Endothelial cell of hepatic sinusoid (primary cell): ENCODE data around the gene LRP3.
"Not testable (repeated sequence)": the region's sequence is repeated elsewhere in the genome, so short reads cannot be mapped to it uniquely, and the experiment has no call there.

Source experiments
- in situ Hi-C: cut with HindIII; loops from 2 replicates; pipeline ENCODE4 v1.10.0; 2017; ENCODE audit warnings: low sequenced_read_pairs

The LRP3 gene

DNA sequence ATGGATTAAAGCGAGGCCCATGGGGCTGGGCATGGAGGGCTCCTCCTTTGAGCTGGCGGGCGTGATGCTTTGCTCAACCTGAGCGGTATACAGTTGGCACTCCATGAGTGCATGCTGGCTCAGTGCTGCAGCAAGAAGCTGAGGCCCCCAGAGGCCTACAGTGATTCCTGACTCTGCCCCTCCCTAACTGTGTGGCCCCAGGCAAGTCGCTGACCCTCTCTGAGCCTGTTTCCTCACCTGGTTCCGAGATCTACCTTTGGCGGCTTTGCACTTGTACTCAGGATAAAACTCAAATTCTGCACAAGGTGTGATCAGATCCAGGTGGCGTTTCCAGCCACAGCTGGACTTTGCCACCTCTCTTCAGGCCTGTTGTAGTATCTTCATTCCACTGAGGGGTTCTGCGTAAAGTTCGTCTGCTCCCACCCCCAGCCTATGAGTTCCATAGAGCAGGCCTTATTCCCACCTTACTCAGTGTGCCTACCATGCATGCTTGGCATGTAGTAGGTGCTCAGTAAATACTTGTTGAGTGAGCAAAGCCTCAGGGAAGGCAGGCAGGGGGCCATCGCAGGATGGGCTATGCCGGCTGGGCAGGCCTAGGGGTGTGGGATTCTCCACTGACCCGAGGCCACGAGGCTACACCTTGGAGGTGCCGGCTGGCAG is 7.9 kb downstream of the LRP3 start:
- in situ Hi-C loops, result no loop called here

- in situ Hi-C loops, result no loop called here
Observed at GRCh38 chr19:33202546-33203507, 8.7 kb downstream of the LRP3 start.

DNA sequence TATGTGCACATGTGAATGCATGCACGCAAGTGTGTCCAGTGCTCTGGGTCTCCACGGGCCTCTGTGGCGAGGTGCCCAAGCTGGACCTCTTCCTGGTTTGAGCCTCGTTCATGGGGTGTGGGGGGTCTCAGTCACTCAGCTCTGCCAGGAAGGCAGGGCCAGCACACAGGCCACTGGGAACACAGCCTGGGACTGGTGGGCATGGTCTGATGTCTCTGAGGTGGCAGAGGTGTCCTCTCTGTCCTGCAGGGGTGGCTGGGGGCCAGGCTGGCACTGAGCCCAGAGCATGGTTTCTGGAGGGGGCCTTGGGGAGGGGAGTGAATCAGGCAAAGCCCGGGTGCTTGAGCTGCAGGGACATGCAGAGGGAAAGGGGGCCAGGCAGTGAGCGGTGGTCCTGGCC is 9.4 kb downstream of the LRP3 start:
- in situ Hi-C loops, result no loop called here

DNA sequence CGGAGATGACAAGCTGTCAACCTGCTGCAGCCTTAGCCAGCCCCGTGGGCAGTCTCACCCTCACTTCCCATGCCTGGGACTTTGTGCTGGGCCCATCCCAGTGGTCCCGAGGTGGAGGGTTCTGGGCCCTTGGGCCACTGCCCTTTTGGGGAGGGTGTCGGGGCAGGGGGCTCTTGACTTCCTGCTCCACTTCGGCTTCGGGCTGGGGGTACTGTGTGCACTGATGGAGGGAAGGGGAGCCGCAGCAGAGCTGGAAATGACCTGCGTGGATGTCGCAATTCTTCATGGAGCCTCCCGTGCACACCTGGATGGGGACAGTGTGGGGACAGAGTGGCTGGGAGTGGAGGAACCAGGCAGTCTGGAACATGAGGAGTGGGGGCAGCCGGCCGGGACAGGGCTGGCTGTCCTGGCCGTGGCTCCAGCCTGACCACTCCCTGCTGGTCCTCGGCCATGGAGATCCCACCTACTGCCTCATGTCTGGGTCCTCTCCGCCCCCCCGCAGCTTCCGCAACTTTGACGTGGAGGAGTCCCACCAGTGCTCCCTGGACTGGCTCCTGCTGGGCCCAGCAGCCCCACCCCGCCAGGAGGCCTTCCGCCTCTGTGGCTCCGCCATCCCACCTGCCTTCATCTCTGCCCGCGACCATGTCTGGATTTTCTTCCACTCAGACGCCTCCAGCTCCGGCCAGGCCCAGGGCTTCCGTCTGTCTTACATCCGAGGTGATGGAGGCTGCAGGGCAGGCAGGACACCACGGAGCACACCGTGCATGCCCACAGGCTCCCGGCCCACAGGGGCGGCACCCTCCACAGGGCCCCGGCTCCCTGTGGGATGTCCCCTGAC is 10.2 kb downstream of the LRP3 start:
- in situ Hi-C loops, result no loop called here

DNA sequence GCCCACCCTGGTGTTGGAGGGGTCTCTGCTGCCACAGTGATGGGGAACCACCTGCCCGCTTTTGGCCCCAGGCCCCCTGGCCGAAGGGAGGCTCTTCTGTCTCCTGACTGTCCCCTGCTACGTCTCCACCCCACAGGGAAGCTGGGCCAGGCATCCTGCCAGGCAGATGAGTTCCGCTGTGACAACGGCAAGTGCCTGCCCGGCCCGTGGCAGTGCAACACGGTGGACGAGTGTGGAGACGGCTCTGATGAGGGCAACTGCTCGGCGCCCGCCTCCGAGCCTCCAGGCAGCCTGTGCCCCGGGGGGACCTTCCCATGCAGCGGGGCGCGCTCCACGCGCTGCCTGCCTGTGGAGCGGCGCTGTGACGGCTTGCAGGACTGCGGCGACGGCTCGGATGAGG is 11.0 kb downstream of the LRP3 start:
- in situ Hi-C loops, result no loop called here

DNA sequence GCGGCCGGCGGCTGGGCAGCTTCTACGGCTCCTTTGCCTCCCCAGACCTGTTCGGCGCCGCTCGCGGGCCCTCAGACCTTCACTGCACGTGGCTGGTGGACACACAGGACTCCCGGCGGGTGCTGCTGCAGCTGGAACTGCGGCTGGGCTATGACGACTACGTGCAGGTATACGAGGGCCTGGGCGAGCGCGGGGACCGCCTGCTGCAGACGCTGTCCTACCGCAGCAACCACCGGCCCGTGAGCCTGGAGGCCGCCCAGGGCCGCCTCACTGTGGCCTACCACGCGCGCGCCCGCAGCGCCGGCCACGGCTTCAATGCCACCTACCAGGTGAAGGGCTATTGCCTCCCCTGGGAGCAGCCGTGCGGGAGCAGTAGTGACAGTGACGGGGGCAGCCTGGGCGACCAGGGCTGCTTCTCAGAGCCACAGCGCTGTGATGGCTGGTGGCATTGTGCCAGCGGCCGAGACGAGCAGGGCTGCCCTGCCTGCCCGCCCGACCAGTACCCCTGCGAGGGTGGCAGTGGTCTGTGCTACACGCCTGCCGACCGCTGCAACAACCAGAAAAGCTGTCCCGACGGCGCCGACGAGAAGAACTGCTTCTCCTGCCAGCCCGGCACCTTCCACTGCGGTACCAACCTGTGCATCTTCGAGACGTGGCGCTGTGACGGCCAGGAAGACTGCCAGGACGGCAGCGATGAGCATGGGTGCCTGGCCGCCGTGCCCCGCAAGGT is 11.6 kb downstream of the LRP3 start:
- in situ Hi-C loops, result no loop called here

DNA sequence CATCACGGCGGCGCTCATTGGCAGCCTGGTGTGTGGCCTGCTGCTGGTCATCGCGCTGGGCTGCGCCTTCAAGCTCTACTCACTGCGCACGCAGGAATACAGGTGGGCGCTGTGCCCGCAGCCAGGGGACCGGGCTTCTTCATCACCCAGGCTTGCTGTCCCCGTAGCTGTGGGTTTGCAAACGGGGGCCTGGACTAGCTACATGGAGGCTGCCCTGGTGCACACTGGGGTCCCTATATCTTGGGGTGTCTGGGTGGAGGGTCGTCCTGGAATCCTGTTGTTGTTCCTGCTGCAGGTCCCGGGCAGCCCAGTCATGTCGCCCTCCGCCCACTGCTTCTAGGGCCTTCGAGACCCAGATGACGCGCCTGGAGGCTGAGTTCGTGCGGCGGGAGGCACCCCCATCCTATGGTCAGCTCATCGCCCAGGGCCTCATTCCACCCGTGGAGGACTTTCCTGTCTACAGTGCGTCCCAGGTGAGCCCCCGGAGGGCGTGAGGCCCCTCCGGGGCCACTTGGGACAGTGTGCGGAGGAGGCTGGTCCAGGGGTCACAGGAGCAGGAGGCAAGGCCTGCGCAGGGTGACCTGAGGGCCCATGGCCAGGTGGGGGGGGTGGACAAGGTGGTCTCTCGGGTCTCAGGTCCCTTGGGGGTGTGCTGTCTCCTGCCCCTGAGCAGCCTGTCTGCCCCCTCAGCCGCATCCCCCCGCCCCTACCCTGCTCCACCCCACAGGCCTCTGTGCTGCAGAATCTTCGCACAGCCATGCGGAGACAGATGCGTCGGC is 12.3 kb downstream of the LRP3 start:
- in situ Hi-C loops, result no loop called here

DNA sequence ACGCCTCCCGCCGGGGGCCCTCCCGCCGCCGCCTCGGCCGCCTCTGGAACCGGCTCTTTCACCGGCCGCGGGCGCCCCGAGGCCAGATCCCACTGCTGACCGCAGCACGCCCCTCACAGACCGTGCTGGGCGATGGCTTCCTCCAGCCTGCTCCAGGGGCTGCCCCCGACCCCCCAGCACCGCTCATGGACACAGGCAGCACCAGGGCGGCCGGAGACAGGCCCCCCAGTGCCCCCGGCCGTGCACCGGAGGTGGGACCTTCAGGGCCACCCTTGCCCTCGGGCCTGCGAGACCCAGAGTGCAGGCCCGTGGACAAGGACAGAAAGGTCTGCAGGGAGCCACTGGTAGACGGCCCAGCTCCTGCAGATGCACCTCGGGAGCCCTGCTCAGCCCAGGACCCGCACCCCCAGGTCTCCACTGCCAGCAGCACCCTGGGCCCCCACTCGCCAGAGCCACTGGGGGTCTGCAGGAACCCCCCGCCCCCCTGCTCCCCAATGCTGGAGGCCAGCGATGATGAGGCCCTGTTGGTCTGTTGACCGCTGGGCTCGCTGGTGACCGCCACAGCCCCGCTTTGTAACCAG is 13.0 kb downstream of the LRP3 start:
- in situ Hi-C loops, result no loop called here

DNA sequence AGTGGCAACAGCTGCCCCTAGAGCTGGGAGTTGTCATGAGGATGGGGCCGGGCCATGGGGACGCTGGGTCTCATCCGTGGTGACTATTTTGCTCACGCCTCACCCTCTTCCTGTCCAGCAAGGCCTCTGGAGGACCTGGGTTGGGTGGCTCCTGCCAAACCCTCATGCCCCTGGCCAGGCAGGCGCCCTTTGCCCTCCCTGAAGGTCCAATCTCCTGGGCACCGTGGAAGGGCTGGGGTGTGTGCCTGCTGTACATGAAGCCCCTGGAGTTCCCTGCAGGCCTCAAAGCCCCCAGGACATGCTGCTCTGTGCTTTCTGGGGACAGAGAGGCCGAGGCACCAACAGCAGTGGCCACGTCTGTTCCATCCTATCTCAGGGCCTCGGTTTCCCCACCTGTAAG is 13.8 kb downstream of the LRP3 start:
- in situ Hi-C loops, result no loop called here

- in situ Hi-C loops, result no loop called here
Observed at GRCh38 chr19:33208371-33208895, 14.3 kb downstream of the LRP3 start.

DNA sequence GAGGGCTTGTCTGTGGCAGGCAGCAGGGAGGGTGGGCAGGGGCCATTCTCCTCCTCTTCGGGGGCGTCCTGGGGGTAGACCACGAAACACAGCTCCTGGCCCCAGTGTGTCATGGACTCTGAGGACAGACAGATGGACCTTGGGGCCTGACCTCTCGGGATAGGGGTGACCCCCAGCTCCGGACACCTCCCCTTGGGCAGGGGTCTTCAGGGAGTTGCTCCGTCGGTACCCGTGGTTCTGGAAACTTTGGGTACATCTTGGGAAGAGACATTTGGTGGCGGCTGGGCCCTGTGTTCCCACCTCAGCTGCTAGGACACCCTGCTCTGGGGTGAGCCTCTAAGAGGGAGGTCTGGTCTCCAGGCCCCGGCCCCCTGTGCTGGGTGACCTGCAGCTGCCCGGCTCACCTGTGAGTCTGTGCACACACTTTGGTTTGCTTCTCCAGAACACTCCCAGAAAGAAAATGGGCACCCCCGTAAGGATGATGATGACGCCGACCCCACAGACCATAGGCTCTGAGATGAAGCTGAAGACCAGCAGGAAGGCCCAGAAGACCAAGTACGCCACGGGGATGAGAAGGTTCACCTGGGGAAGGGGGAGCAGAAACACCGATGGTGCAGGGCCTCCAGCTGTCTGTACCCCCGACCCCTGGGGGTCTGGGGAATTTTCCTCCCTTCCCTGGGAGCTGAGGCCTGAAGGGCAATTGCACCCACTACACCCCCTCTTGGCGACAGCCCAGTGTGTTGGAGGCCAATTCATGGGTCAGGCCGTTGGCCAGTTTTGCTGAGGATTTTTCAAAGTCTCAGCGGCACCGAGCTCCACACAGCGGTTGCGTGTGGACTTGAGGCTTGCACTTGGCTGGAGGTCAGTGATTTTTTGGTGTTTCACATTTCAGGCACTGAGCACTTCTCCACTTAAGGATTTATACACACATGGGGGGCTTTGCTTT is 15.0 kb downstream of the LRP3 start:
- in situ Hi-C loops, result no loop called here

DNA sequence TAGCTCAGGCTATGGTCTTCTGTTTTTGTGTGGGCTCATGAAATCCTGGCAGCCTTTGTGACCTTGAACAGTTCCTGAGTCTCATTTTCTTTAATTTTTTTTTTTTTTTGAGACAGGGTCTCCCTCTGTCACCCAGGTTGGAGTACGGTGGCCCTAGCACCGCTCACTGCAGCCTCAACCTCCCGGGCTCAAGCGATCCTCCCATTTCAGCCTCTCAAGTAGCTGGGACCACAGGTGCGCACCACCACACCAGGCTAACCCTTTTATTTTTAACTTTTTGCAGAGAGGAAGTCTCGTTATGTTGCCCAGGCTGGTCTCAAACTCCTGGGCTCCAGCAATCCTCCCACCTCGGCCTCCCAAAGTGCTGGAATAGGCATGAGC is 15.7 kb downstream of the LRP3 start:
- in situ Hi-C loops, result not testable (repeated sequence)

- in situ Hi-C loops, result no loop called here
Observed at GRCh38 chr19:33210266-33210940, 16.3 kb downstream of the LRP3 start.

GRCh38 chr19:33211794-33212435 is 17.8 kb downstream of the LRP3 start:
- in situ Hi-C loops, result no loop called here

DNA sequence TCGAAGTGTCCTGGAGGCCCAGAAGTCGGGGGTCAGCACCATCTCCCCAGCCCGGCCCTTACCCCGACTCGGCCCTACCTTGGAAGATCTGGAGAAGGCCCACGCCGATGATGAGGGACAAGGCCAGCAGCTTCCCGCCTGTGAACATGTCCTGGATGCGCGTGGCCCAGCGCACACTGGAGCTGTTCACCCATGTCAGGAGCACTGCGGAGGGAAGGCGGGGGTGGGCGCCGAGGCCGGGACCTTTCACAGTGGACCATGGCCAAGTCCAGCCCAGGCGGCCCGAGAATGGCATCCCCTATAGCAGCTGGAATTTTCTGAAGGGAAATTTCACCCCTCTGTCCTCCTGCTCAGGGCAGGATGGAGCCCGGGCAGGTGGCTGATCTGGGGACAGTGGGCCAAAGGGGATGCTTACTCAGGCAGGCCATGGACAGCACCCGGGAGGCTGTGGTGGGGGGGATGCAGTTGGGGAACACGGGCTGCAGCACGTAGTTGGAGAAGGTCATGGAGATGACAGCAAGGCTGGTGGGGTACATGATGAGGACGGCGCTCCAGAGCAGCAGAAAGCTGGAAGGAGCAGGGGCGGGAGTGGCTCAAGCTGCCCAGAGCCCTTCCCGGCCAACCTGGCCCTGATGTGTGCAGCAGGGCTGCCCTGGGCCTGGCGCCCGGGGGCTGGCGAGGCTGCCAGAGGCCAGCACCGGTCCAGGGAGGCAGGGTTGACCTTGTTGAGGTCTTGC is 18.5 kb downstream of the LRP3 start:
- in situ Hi-C loops, result no loop called here

- in situ Hi-C loops, result no loop called here
Observed at GRCh38 chr19:33214596-33214995, 20.5 kb downstream of the LRP3 start.
